HCT116 (cell line): ENCODE data around the gene LRRC1. TPM values are rescaled to one million over a fixed set of nuclear protein-coding genes. Genes with fewer than 3 reads are reported as not detected.

Experiments used
- CBX3 ChIP-seq: IDR thresholded peaks from 2 replicates; pipeline ENCODE4 v1.6.1; 2012; ENCODE audit warnings: low read depth
- CTCF ChIP-seq, 3 experiments: fragments of 200-600 bp in 1 of 3; sonication (generic) in 1 of 3; IDR thresholded peaks in 2 of 3; conservative IDR thresholded peaks in 1 of 3; 2 replicates each; pipeline ENCODE4 v1.5.1; 2012 to 2017; ENCODE audit warnings: low read depth in 2 of 3, low read length in 2 of 3, antibody characterized with exemption in 1 of 3, borderline replicate concordance in 1 of 3, control low read depth in 1 of 3, mild to moderate bottlenecking in 1 of 3, mixed read lengths in 1 of 3, mixed run types in 1 of 3, moderate library complexity in 1 of 3; ENCODE audit not compliant: insufficient read depth in 1 of 3
- EZH2 ChIP-seq: fragments of 200-600 bp; sonication (generic); IDR thresholded peaks from 2 replicates; pipeline ENCODE4 v1.6.1; 2017; ENCODE audit warnings: antibody characterized with exemption, mixed run types
- EZH2phosphoT487 ChIP-seq: fragments of 200-600 bp; IDR thresholded peaks from 2 replicates; pipeline ENCODE4 v1.6.1; 2018; ENCODE audit warnings: antibody characterized with exemption, borderline replicate concordance
- JUND ChIP-seq: IDR thresholded peaks from 2 replicates; pipeline ENCODE4 v1.6.1; 2012
- RAD21 ChIP-seq: IDR thresholded peaks from 2 replicates; pipeline ENCODE4 v1.6.1; 2012; ENCODE audit warnings: low read depth, mild to moderate bottlenecking
- REST ChIP-seq: IDR thresholded peaks from 2 replicates; pipeline ENCODE4 v1.6.1; 2012; ENCODE audit warnings: low read depth
- SRF ChIP-seq: IDR thresholded peaks from 2 replicates; pipeline ENCODE4 v1.6.1; 2012; ENCODE audit warnings: low read depth
- TCF7L2 ChIP-seq: IDR thresholded peaks from 2 replicates; pipeline ENCODE4 v1.7.0; 2011; ENCODE audit warnings: borderline replicate concordance, inconsistent platforms; ENCODE audit not compliant: insufficient read depth, insufficient read length; ENCODE audit errors: extremely low read depth
- total RNA-seq: library from RNA; stranded (reverse); gene quantifications from one replicate; pipeline ENCODE4 v1.2.1, GENCODE V29; 2021; ENCODE audit not compliant: unreplicated experiment

The LRRC1 gene
- total RNA-seq, 1 experiment from 2014 or later, result 19.8 TPM

- TF ChIP-seq EZH2 (no peak), CBX3 (peak; percentile 51; the same call in 1 of the 2 replicates), REST (no peak), EZH2phosphoT487 (no peak), RAD21 (0 out of 2 replicates have a peak, but pooled peaks have one; percentile 14), JUND (peak; percentile 63), CTCF (IDR thresholded peaks at IDR 0.05 in 2 of 3, conservative IDR thresholded peaks at IDR 0.05 in 1 of 3; ENCODE audit: borderline replicate concordance in 1 of 3, insufficient read depth in 1 of 3, low read depth in 2 of 3, low read length in 2 of 3) (no peak), TCF7L2 (no peak), SRF (no peak)
These were observed 1.3 kb upstream of the LRRC1 start (continued) for GRCh38 chr6:53793318-53794136.
